ENCODE data around the gene TMED8. TPM values are rescaled to one million over a fixed set of nuclear protein-coding genes. Genes with fewer than 3 reads are reported as not detected.
"Not testable (repeated sequence)": the region's sequence is repeated elsewhere in the genome, so short reads cannot be mapped to it uniquely, and the experiment has no call there.

TMED8 gene
- total RNA-seq, 1 donor from 2014 or later: 10.9 TPM

DNA sequence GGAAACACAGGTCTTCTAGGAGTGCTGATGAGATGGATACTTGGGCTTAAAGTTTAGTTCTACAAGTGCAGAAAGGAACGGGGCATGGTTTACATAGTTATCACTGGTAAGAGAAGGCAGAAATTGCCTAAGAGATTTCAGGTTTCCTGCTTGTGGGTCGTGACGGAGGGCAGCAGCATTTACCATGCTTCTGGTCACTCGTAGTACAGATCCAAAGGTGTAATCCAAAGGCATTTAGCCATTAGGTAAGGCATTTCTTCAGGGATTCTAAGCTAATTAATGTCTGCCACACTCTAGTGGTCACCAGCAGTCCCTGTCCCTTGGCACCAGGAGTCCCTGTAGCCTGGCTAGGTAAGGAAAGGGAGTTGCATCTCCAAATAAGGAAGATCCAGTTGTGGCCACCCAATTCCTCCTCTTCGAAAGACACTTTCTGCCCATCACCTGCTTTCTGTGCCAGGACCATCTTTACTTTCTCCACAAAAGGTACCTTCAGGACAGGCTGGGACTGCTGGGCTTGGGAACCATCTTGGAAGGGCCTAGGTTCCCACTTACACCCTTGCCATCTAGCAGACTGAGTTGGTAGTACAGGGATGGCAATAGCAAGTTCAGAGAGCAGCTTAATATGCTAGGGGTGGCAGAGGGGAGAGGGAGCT, 54.5 kb downstream of the TMED8 start:
- no peaks in the 10 kb centered on the region for H3K36me3 ChIP-seq (ENCODE audit: control insufficient read depth, insufficient read depth, low read length)
- DNase-seq (ENCODE audit: low read depth): no peak
- TF ChIP-seq, protein P1, sequence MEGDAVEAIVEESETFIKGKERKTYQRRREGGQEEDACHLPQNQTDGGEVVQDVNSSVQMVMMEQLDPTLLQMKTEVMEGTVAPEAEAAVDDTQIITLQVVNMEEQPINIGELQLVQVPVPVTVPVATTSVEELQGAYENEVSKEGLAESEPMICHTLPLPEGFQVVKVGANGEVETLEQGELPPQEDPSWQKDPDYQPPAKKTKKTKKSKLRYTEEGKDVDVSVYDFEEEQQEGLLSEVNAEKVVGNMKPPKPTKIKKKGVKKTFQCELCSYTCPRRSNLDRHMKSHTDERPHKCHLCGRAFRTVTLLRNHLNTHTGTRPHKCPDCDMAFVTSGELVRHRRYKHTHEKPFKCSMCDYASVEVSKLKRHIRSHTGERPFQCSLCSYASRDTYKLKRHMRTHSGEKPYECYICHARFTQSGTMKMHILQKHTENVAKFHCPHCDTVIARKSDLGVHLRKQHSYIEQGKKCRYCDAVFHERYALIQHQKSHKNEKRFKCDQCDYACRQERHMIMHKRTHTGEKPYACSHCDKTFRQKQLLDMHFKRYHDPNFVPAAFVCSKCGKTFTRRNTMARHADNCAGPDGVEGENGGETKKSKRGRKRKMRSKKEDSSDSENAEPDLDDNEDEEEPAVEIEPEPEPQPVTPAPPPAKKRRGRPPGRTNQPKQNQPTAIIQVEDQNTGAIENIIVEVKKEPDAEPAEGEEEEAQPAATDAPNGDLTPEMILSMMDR (IDR thresholded peaks at IDR 0.05; ENCODE audit: insufficient read depth, low read length, poor library complexity, severe bottlenecking): no peak

DNA sequence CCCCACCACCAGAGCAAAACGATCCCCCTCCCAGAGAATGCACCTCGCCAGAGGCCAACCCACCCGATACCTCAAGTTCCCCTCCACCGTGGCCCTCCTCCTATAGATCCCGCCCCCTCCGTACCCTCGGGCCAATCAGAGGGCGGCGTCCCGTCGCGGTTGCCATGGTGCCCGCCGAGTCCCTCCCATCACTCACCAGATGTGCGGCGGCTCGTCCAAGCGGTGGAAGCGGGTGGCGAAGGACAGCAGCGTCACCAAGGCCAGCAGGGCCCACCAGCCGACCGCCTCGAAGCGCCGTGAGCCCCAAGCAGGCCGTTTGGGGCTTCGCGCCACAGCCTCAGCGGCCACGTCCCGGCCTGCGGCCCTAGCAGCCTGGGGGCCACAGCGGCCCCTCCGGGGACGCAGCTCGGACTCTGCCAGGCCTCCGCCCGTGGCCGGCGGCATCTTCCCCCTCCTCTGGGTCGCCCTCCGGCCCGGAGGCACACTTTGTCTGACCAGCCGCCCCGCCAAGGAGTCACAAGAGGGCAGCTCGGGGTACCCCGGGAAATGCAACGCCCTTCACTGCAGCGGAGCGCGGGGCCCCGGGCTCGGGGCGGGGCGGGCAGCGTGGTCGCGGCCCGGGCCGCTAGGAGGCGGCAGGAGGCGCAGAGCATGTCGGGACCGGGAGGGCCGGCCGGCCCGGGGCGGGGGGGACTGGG, 56.5 kb downstream of the TMED8 start, which contains the start of gene POMT2:
Gene POMT2 (minus strand): TSS at position 646 of the 698 bp plus-strand sequence. CDS start 202 bp downstream, at position 444.
- H3K27me3 ChIP-seq (ENCODE audit: control insufficient read depth, insufficient read depth, low read length): no peaks in the 10 kb centered on the region
- no peaks in the 10 kb centered on the region for H3K36me3 ChIP-seq (ENCODE audit: control insufficient read depth, insufficient read depth, low read length)
- TF ChIP-seq, protein P1 (IDR thresholded peaks at IDR 0.05; ENCODE audit: insufficient read depth, low read length, poor library complexity, severe bottlenecking): no peak
- no peak for DNase-seq (ENCODE audit: low read depth)
- H3K4me3 ChIP-seq (ENCODE audit: low read depth, low read length): peak within 1 kb of the TSS; percentile 95

More for the DNA sequence above, 54.5 kb downstream of the TMED8 start:
- peak overlapping the region; percentile 95 for H3K4me3 ChIP-seq (ENCODE audit: low read depth, low read length)
- no peaks in the 10 kb centered on the region for H3K27me3 ChIP-seq (ENCODE audit: control insufficient read depth, insufficient read depth, low read length)

DNA sequence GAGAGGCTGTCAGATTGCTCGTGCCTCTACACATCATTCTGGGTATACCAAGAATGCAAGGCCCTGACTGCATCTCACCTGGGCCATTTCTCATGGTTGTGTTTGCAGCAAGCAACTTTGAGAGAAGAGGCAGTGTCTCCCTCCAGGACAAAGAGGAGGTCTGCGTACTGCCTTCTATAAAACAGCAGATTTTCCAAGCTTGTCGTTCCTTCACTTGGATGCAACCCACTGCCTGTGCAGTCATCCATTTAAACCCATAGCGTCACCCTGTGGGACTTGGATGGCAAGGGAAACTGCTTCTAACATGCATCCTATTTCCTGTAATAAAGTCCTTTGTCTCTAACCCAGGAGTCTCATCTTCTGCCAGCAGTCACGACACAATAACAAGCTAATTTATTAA, 57.5 kb downstream of the TMED8 start:
- no peaks in the 10 kb centered on the region for H3K27me3 ChIP-seq (ENCODE audit: control insufficient read depth, insufficient read depth, low read length)
- H3K36me3 ChIP-seq (ENCODE audit: control insufficient read depth, insufficient read depth, low read length): no peaks in the 10 kb centered on the region
- no peak for DNase-seq (ENCODE audit: low read depth)
- H3K4me3 ChIP-seq (ENCODE audit: low read depth, low read length): peak overlapping the region; percentile 95
- TF ChIP-seq, protein P1 (IDR thresholded peaks at IDR 0.05; ENCODE audit: insufficient read depth, low read length, poor library complexity, severe bottlenecking): no peak

DNA sequence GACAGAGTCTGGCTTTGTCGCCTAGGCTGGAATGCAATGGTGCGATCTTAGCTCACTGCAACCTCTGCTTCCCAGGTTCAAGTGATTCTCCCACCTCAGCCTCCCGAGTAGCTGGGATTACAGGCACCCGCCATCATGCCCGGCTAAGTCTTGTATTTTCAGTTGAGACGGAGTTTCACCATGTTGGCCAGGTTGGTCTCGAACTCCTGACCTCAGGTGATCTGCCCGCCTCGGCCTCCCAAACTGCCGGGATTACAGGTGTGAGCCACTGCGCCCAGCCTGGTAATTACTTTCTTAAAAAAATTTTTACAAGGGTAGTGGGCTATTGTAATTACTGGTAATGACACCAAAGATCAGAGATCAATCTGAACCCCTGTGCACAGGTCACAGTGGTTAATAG, 58.1 kb downstream of the TMED8 start:
- not testable (repeated sequence) for H3K4me3 ChIP-seq (ENCODE audit: low read depth, low read length); H3K36me3 ChIP-seq (ENCODE audit: control insufficient read depth, insufficient read depth, low read length); DNase-seq (ENCODE audit: low read depth); H3K27me3 ChIP-seq (ENCODE audit: control insufficient read depth, insufficient read depth, low read length)

DNA sequence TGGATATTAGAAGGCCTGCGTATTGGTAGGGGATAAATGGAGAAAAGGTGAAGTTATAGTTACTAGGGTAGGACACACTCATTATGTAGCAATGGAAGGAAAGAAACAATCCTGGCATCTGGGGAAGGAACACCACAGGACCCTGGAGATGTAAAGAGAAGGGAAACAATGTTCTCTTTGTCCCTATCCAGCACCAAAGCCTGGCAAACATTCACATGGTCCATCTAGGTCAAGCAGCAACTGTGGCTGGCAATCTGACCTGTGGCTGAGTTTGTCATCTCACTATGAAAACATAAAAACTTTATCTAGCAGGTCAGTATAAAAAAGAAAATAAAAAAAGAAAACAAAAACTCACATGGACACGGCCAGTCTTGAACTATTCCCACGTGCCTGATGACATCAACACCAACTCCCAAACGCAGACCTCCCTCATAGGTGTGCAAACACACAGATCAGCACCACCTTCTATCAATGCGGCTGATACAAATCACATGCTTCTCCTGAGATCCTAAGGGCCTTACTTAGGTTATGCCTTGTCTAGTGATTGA, 58.8 kb downstream of the TMED8 start:
- no peak overlapping the region for H3K4me3 ChIP-seq (ENCODE audit: low read depth, low read length)
- H3K36me3 ChIP-seq (ENCODE audit: control insufficient read depth, insufficient read depth, low read length): no peaks in the 10 kb centered on the region
- TF ChIP-seq, protein P1 (IDR thresholded peaks at IDR 0.05; ENCODE audit: insufficient read depth, low read length, poor library complexity, severe bottlenecking): no peak
- H3K27me3 ChIP-seq (ENCODE audit: control insufficient read depth, insufficient read depth, low read length): no peaks in the 10 kb centered on the region
- no peak for DNase-seq (ENCODE audit: low read depth)

DNA sequence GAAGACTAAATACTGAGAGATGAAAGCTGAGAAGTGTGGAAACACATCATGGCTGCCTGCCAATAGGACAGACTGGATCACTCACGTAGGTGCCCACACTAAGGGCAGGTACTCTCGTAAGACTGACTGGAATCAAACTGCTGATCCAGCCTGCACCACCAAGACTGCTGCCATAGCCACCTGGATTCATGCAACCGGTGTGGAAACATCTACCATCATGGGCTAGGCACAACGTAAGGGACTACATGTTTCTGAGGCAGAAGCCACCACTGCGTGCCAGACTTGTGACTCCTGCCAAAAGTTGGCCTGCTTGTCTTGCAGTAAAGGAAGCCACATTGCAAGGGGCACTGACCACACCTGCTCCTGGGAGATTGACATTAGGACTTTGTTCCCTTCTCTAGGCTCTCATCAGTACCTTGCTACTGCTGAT, 60.0 kb downstream of the TMED8 start:
- no peaks in the 10 kb centered on the region for H3K36me3 ChIP-seq (ENCODE audit: control insufficient read depth, insufficient read depth, low read length)
- TF ChIP-seq, protein P1 (IDR thresholded peaks at IDR 0.05; ENCODE audit: insufficient read depth, low read length, poor library complexity, severe bottlenecking): no peak
- no peak overlapping the region for H3K4me3 ChIP-seq (ENCODE audit: low read depth, low read length)
- H3K27me3 ChIP-seq (ENCODE audit: control insufficient read depth, insufficient read depth, low read length): no peaks in the 10 kb centered on the region
- no peak for DNase-seq (ENCODE audit: low read depth)
